ENCODE results near the gene CAMTA1. TPM values are rescaled to one million over a fixed set of nuclear protein-coding genes. Genes with fewer than 3 reads are reported as not detected.

The CAMTA1 gene
- total RNA-seq, 1 donor, result 56.1 TPM

DNA sequence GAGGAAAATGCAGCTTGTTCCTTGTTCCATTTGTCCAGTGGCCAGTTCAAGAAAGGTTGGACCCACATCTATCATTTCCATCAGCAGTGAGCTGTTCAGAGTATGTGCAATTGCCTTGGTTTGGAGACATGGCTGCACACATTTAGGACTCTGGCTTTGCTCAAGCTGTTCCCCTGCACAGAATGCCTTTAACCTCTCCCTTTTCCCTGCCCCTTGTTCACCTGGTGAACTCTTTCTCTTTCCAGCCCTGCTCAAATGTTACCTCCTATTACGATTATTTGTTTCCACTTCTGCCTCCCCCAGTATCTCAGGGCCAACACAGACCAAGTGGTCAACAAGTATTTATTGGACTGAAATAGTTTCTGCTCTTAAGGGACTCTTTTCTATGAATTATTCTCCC lies 385.9 kb downstream of the CAMTA1 start:
- DNase-seq (ENCODE audit: low read depth), result no peak
- H3K4me3 ChIP-seq (ENCODE audit: low read depth, low read length), result no peak overlapping the region
- TF ChIP-seq, protein P1, sequence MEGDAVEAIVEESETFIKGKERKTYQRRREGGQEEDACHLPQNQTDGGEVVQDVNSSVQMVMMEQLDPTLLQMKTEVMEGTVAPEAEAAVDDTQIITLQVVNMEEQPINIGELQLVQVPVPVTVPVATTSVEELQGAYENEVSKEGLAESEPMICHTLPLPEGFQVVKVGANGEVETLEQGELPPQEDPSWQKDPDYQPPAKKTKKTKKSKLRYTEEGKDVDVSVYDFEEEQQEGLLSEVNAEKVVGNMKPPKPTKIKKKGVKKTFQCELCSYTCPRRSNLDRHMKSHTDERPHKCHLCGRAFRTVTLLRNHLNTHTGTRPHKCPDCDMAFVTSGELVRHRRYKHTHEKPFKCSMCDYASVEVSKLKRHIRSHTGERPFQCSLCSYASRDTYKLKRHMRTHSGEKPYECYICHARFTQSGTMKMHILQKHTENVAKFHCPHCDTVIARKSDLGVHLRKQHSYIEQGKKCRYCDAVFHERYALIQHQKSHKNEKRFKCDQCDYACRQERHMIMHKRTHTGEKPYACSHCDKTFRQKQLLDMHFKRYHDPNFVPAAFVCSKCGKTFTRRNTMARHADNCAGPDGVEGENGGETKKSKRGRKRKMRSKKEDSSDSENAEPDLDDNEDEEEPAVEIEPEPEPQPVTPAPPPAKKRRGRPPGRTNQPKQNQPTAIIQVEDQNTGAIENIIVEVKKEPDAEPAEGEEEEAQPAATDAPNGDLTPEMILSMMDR (IDR thresholded peaks at IDR 0.05; ENCODE audit: insufficient read depth, low read depth, low read length), result no peak

DNA sequence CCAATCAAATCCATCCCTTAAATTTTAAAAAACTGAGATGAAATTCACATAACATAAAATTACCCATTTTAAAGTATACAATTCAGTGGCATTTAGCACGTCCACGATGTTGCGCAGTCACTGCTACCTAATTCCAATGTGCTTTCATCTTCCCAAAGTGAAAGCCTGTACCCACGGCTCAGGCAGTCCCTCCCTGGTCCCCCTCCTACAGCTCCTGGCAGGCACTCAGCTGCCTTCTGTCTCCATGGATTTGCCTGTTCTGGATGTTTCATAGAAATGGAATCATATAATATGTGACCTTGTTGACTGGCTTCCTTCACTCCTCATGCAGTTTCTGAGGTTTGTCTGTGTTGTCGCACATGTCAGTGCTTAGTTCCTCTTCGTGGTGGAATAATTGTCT lies 386.3 kb downstream of the CAMTA1 start:
- DNase-seq (ENCODE audit: low read depth), result no peak
- TF ChIP-seq, protein P1 (IDR thresholded peaks at IDR 0.05; ENCODE audit: insufficient read depth, low read depth, low read length), result no peak
- no peak overlapping the region for H3K4me3 ChIP-seq (ENCODE audit: low read depth, low read length)

DNA sequence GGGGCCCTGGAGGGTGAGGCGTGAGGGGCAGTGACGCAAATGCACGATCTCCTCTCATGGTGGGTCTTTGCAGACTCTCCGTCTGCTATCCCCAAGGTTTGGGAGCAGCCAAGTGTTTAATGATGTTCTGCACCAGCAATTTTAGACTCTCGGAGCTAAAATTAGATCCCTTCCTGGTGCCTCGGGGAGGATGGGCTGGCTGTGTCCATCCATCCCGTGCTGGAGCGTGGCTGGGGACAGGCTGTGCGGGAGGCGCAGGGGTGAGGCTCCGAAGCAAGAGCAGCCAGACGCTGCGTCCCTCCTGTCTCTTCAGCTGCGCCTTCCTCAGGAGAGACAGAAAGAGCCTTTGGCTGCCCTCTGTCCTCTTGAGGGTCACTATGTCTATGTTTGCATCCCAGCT lies 387.6 kb downstream of the CAMTA1 start:
- no peak overlapping the region for H3K4me3 ChIP-seq (ENCODE audit: low read depth, low read length)
- DNase-seq (ENCODE audit: low read depth), result no peak
- TF ChIP-seq, protein P1 (IDR thresholded peaks at IDR 0.05; ENCODE audit: insufficient read depth, low read depth, low read length), result no peak

DNA sequence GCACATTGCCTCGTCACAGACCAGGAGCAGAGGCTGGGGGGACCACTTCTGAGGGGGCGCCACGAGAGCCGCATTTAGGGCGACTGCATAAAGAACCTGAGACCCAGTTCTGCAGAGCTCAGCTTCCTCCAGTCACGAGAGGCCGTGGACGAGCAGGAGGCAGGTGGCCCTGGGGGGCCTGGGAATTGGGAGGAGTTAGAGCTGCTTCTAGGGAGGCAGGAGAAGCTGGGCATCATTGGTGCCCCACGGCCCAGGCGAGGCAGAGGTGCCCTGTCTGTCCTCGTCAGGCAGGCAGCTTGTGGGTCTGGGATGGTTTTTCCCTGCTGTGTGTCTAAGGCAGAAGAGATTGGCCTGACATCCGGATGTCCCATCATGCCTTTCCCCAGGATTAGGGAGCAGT lies 389.3 kb downstream of the CAMTA1 start:
- H3K4me3 ChIP-seq (ENCODE audit: low read depth, low read length), result no peak overlapping the region
- DNase-seq (ENCODE audit: low read depth), result no peak
- TF ChIP-seq, protein P1 (IDR thresholded peaks at IDR 0.05; ENCODE audit: insufficient read depth, low read depth, low read length), result no peak

DNA sequence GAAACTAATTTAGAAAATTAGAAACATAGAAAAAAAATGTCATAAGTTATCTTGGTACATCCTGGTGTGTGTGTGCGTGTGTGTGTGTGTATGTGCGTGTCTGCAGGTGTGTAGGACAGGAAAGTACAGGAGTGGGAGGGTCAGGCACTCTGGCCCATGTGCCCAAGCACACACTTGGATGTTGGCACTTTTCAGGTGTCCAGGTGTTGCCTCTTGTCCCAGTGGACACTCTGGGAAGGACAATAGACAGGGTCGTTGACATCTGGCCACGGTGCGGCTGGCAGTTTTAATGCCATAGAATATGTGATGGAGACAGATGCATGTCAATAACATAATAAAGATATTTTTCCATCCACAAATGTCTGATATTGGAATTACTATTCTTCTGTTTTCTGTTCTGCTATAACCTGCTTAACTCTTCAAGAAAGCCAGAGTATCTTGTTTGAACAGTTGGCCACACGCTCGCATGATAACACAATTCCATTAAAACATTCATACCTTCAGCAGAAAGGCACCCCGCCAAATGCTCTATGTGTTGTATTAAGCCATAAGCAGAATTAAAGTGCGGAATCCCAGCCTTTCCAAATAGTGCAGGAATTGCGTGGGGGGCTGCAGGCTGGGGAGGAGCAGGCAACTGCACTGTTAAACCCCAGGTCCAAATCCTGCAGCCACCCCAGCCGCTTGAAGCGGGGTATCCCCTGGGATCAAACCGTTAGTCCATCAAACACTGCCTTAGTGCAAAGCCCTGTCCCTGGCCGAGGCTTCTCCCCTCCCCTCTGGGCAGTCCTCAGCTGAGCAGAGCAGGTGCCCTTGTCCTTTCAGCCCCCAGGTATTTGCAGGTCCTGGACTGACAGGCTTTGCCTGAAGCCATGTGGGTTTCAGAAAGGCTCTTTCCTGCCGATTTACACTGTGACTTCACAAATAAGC lies 390.0 kb downstream of the CAMTA1 start:
- TF ChIP-seq, protein P1 (IDR thresholded peaks at IDR 0.05; ENCODE audit: insufficient read depth, low read depth, low read length), result no peak
- no peak for DNase-seq (ENCODE audit: low read depth)
- H3K4me3 ChIP-seq (ENCODE audit: low read depth, low read length), result no peak overlapping the region

DNA sequence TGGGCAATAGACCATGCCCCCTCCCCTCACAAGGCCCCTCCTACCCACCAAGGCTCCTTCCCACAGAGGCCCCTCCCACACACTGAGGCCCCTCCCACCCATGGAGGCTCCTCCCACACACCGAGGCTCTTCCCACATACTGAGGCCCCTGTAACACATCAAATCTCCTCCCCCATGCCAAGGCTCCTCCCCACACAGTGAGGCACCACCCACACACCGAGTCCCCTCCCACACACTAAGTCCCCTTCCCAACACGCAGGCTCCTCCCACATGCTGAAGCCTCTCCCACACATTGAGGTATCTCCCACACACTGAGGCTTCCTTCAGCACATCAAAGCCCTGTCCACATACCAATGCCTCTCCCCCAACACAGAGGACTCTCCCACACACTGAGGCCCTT lies 391.8 kb downstream of the CAMTA1 start:
- H3K4me3 ChIP-seq (ENCODE audit: low read depth, low read length), result no peak overlapping the region
- DNase-seq (ENCODE audit: low read depth), result no peak
- TF ChIP-seq, protein P1 (IDR thresholded peaks at IDR 0.05; ENCODE audit: insufficient read depth, low read depth, low read length), result no peak

Measured in fibroblast of villous mesenchyme (primary cell).